Mesenchymal stem cell (in vitro differentiated cells and primary cell): ENCODE results near the gene CAMK2G.
A peak's percentile ranks its signal among the peaks of the same experiment; 100 is the strongest.
"Not testable (repeated sequence)": the region's sequence is repeated elsewhere in the genome, so short reads cannot be mapped to it uniquely, and the experiment has no call there.

Experiments used
- DNase-seq: peaks from one replicate; pipeline ENCODE4 v3.0.0-alpha.2; 2013
- H2AFZ ChIP-seq: one replicate; pipeline ENCODE4 v1.6.1; 2013; ENCODE audit warnings: low read depth, mild to moderate bottlenecking, control low read depth, inconsistent platforms, low read length, moderate library complexity
- H2AK5ac ChIP-seq: 2 replicates; pipeline ENCODE4 v1.6.1; 2013; ENCODE audit warnings: low read length, moderate library complexity, mild to moderate bottlenecking, inconsistent platforms; ENCODE audit not compliant: severe bottlenecking
- H2BK120ac ChIP-seq: one replicate; pipeline ENCODE4 v1.6.1; 2013; ENCODE audit warnings: low read depth, mild to moderate bottlenecking, inconsistent platforms, low read length, moderate library complexity
- H2BK12ac ChIP-seq, 2 experiments: one replicate each; pipeline ENCODE4 v1.6.1; 2013; ENCODE audit warnings: inconsistent platforms in 2 of 2, low read length in 2 of 2, mild to moderate bottlenecking in 2 of 2, moderate library complexity in 2 of 2, control low read depth in 1 of 2
- H2BK15ac ChIP-seq: one replicate; pipeline ENCODE4 v1.6.1; 2013; ENCODE audit warnings: mild to moderate bottlenecking, low read depth, inconsistent platforms; ENCODE audit not compliant: poor library complexity, severe bottlenecking
- H2BK5ac ChIP-seq: 2 replicates; pipeline ENCODE4 v1.6.1; 2013; ENCODE audit warnings: low read depth, mild to moderate bottlenecking, low read length, control low read depth, inconsistent platforms; ENCODE audit not compliant: poor library complexity, severe bottlenecking
- H3K14ac ChIP-seq, 2 experiments: one replicate each; pipeline ENCODE4 v1.6.1; 2013; ENCODE audit warnings: inconsistent platforms in 2 of 2, low read length in 2 of 2, control low read depth in 1 of 2, mild to moderate bottlenecking in 1 of 2, moderate library complexity in 1 of 2
- H3K18ac ChIP-seq, 2 experiments: one replicate each; pipeline ENCODE4 v1.6.1; 2013; ENCODE audit warnings: inconsistent platforms in 2 of 2, low read length in 2 of 2, control low read depth in 1 of 2, low read depth in 1 of 2, mild to moderate bottlenecking in 1 of 2
- H3K23ac ChIP-seq, 2 experiments: one replicate each; pipeline ENCODE4 v1.6.1; 2013; ENCODE audit warnings: inconsistent platforms in 2 of 2, low read length in 2 of 2, mild to moderate bottlenecking in 2 of 2, moderate library complexity in 2 of 2, control low read depth in 1 of 2
- H3K27ac ChIP-seq: 2 replicates; pipeline ENCODE4 v1.5.1; 2013; ENCODE audit warnings: mild to moderate bottlenecking, moderate library complexity, low read length, control low read depth, inconsistent platforms; ENCODE audit not compliant: poor library complexity, severe bottlenecking
- H3K27me3 ChIP-seq, 2 experiments: 2 replicates each; pipeline versions ENCODE4 v1.6.1 to v1.7.0; 2013; ENCODE audit warnings: low read length in 2 of 2, mild to moderate bottlenecking in 2 of 2, moderate library complexity in 2 of 2, control low read depth in 1 of 2, inconsistent platforms in 1 of 2; ENCODE audit not compliant: control insufficient read depth in 1 of 2, insufficient read depth in 1 of 2
- H3K36me3 ChIP-seq, 2 experiments: 2 replicates each; pipeline versions ENCODE4 v1.6.1 to v1.7.0; 2013; ENCODE audit warnings: low read length in 2 of 2, control low read depth in 1 of 2, inconsistent platforms in 1 of 2, low read depth in 1 of 2, mild to moderate bottlenecking in 1 of 2; ENCODE audit not compliant: insufficient read depth in 2 of 2, control insufficient read depth in 1 of 2
- H3K4ac ChIP-seq, 2 experiments: one replicate each; pipeline ENCODE4 v1.6.1; 2013; ENCODE audit warnings: inconsistent platforms in 2 of 2, low read length in 2 of 2, mild to moderate bottlenecking in 2 of 2, moderate library complexity in 2 of 2, control low read depth in 1 of 2, low read depth in 1 of 2
- H3K4me1 ChIP-seq: 2 replicates; pipeline ENCODE4 v1.6.1; 2013; ENCODE audit warnings: low read depth, low read length, control low read depth; ENCODE audit not compliant: control insufficient read depth, insufficient read depth
- H3K4me2 ChIP-seq: 2 replicates; pipeline ENCODE4 v1.6.1; 2013; ENCODE audit warnings: low read length, mild to moderate bottlenecking, inconsistent platforms; ENCODE audit not compliant: poor library complexity, severe bottlenecking
- H3K4me3 ChIP-seq, 2 experiments: 2 replicates each; pipeline versions ENCODE4 v1.5.1 to v1.7.0; 2013; ENCODE audit warnings: low read length in 2 of 2, mild to moderate bottlenecking in 2 of 2, control low read depth in 1 of 2, low read depth in 1 of 2; ENCODE audit not compliant: insufficient read depth in 1 of 2
- H3K79me1 ChIP-seq: replicated peaks from 2 replicates; pipeline ENCODE4 v1.6.1; 2013; ENCODE audit warnings: mild to moderate bottlenecking, control low read depth, low read length, inconsistent platforms; ENCODE audit not compliant: poor library complexity, severe bottlenecking
- H3K9ac ChIP-seq: 2 replicates; pipeline ENCODE4 v1.7.0; 2013; ENCODE audit warnings: mild to moderate bottlenecking, low read length, moderate library complexity
- H3K9me3 ChIP-seq: 2 replicates; pipeline ENCODE4 v1.7.0; 2013; ENCODE audit warnings: mild to moderate bottlenecking, low read length; ENCODE audit not compliant: control insufficient read depth
- H4K8ac ChIP-seq: one replicate; pipeline ENCODE4 v1.6.1; 2013; ENCODE audit warnings: inconsistent platforms, mild to moderate bottlenecking, low read length, moderate library complexity
- H4K91ac ChIP-seq: one replicate; pipeline ENCODE4 v1.6.1; 2013; ENCODE audit warnings: mild to moderate bottlenecking, low read length, inconsistent platforms
- WGBS: methylation state at CpG from one replicate; pipeline ENCODE4 v1.1.7; 2013; ENCODE audit warnings: mixed read lengths; 5-methylcytosine and 5-hydroxymethylcytosine counted together

Gene CAMK2G

GRCh38 chr10:73919481-73919880, 45.1 kb upstream of the CAMK2G start:
- 96% methylated on average over 8 of the region's 8 CpGs for WGBS
- not testable (repeated sequence) for H2BK120ac ChIP-seq, H4K91ac ChIP-seq, H3K27me3 ChIP-seq, H2BK15ac ChIP-seq, H3K4me3 ChIP-seq, H3K14ac ChIP-seq, H3K23ac ChIP-seq, H3K27ac ChIP-seq, H3K9me3 ChIP-seq, H3K4me2 ChIP-seq, H2BK12ac ChIP-seq, H3K79me1 ChIP-seq, H2AK5ac ChIP-seq, H4K8ac ChIP-seq, H3K4ac ChIP-seq, H2AFZ ChIP-seq, H2BK5ac ChIP-seq
- DNase-seq = peak; percentile 36
- H3K36me3 ChIP-seq = peaks cover 31 to 32% of the 10 kb centered on the region in 2 experiments
- peak overlapping the region in 1 of 2 experiments; percentile 30 for H3K18ac ChIP-seq
- H3K4me1 ChIP-seq = peaks cover 13% of the 10 kb centered on the region
- peak overlapping the region; percentile 82 for H3K9ac ChIP-seq

DNA sequence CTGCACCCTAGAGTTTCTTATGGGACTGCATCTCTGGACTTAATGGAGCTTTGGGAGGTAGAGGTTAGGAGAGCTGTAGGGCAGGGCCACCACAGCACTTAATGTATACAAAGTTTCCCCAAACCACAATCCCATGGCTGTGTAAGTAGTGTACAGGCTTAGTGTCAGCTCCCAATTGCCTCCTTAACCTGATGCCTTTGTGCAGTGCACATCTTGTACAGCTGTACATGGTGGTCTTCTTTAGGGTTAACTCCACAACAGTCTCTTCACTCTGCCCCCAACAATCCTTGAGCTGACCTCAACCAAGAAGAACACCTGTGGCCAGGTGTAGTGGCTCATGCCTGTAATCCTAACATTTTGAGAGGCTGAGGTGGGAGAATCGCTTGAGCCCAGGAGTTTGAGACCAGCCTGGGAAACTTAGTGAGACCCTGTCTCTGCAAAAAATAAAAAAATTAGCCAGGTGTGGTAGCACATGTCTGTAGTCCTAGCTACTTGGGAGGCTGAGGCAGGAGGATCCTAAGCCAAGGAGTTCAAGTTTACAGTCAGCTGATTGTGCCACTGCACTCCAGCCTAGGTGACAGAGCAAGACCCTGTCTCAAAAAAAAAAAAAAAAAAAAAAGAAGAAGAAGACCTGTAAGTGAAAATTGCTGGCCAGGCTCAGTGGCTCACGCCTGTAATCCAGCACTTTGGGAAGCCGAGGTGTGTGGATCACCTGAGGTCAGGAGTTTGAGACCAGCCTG, 43.4 kb upstream of the CAMK2G start:
- H3K27me3 ChIP-seq = no peaks in the 10 kb centered on the region
- H3K18ac ChIP-seq = no peak overlapping the region
- H3K4me2 ChIP-seq = no peak overlapping the region
- H3K23ac ChIP-seq = no peak overlapping the region
- DNase-seq = peak; percentile 73
- peaks cover 48 to 49% of the 10 kb centered on the region in 2 experiments for H3K36me3 ChIP-seq
- peaks cover 25% of the 10 kb centered on the region for H3K4me1 ChIP-seq
- H3K9me3 ChIP-seq = no peaks in the 10 kb centered on the region
- H3K14ac ChIP-seq = no peak overlapping the region
- 64% methylated on average over 1 of the region's 3 CpGs for WGBS
- no peak overlapping the region for H2BK12ac ChIP-seq
- peak overlapping the region; percentile 0 for H3K27ac ChIP-seq
- no peak overlapping the region for H3K9ac ChIP-seq
- H2BK15ac ChIP-seq = no peak overlapping the region
- no peak overlapping the region for H4K8ac ChIP-seq
- H2AK5ac ChIP-seq = no peak overlapping the region
- no peak overlapping the region for H4K91ac ChIP-seq
- H2BK5ac ChIP-seq = no peak overlapping the region
- peak overlapping the region in 1 of 2 experiments; percentile 90 for H3K4me3 ChIP-seq
- no peak overlapping the region for H2AFZ ChIP-seq
- no peak overlapping the region for H2BK120ac ChIP-seq
- H3K4ac ChIP-seq = no peak overlapping the region
- H3K79me1 ChIP-seq = no peaks in the 10 kb centered on the region

DNA sequence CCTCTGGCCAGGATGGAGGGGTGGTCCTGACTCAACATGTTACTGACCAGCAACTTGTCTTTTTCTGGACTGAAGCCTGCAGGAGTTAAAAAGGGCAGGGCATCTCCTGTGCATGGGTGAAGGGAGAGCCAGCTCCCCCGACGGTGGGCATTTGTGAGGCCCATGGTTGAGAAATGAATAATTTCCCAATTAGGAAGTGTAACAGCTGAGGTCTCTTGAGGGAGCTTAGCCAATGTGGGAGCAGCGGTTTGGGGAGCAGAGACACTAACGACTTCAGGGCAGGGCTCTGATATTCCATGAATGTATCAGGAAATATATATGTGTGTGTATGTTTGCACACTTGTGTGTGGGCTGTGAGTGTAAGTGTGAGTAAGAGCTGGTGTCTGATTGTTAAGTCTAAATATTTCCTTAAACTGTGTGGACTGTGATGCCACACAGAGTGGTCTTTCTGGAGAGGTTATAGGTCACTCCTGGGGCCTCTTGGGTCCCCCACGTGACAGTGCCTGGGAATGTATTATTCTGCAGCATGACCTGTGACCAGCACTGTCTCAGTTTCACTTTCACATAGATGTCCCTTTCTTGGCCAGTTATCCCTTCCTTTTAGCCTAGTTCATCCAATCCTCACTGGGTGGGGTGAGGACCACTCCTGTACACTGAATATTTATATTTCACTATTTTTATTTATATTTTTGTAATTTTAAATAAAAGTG, 42.6 kb upstream of the CAMK2G start:
- Histone ChIP-seq H2BK120ac (no peak overlapping the region), H3K23ac (peak overlapping the region in 1 of 2 experiments; percentile 32), H4K8ac (no peak overlapping the region), H3K79me1 (no peaks in the 10 kb centered on the region), H3K9me3 (no peaks in the 10 kb centered on the region), H3K27ac (peak overlapping the region; percentile 27), H3K36me3 (peaks cover 50 to 57% of the 10 kb centered on the region in 2 experiments), H3K4ac (no peak overlapping the region), H2BK15ac (no peak overlapping the region), H3K9ac (peak overlapping the region; percentile 89), H3K18ac (no peak overlapping the region), H4K91ac (no peak overlapping the region), H2AK5ac (no peak overlapping the region), H3K27me3 (no peaks in the 10 kb centered on the region), H3K14ac (no peak overlapping the region), H3K4me3 (peak overlapping the region in 1 of 2 experiments; percentile 90), H3K4me1 (peaks cover 28% of the 10 kb centered on the region), H3K4me2 (peak overlapping the region; percentile 20), H2BK5ac (no peak overlapping the region), H2AFZ (no peak overlapping the region), H2BK12ac (peak overlapping the region in 1 of 2 experiments; percentile 68)
- peak; percentile 70 for DNase-seq
- 77% methylated on average over 5 of the region's 5 CpGs for WGBS

DNA sequence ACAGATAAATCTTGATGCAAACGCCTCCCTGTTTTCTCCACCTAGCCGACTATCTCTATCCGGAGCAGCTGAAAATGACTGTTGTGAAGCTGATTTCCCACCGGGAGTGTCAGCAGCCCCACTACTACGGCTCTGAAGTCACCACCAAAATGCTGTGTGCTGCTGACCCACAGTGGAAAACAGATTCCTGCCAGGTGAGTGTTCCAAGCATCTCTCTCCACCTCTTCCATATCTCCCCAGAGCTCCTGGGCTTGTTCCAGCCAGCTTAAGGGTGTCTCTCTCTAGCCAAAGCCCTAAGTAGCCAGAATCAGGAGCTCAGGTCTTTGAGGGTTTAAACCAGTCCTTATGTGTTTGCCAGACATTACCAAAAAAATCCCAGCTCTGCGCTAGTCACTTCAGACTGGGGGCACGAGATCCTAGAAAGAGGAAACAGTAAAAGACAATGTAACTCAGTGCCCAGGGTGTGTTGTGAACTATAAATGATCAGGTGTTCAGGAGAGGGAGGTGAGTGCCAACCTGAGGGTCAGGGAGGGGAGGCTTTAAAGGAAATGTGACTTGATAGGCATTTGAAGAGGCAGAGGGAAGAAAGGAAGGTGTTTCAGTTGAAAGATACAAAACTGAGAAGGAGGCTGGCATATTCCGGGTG, 41.0 kb upstream of the CAMK2G start:
- H3K14ac ChIP-seq = no peak overlapping the region
- no peak overlapping the region for H3K4ac ChIP-seq
- H3K9me3 ChIP-seq = no peaks in the 10 kb centered on the region
- no peak overlapping the region for H4K91ac ChIP-seq
- H2AFZ ChIP-seq = no peak overlapping the region
- peak overlapping the region; percentile 33 for H3K27ac ChIP-seq
- WGBS = 76% methylated on average over 8 of the region's 8 CpGs
- no peak for DNase-seq
- H3K79me1 ChIP-seq = no peaks in the 10 kb centered on the region
- no peak overlapping the region for H2BK12ac ChIP-seq
- H3K18ac ChIP-seq = peak overlapping the region in 1 of 2 experiments; percentile 80
- H3K27me3 ChIP-seq = no peaks in the 10 kb centered on the region
- peak overlapping the region; percentile 44 for H3K4me2 ChIP-seq
- peaks cover 34% of the 10 kb centered on the region for H3K4me1 ChIP-seq
- no peak overlapping the region for H2AK5ac ChIP-seq
- H4K8ac ChIP-seq = peak overlapping the region; percentile 9
- H2BK15ac ChIP-seq = no peak overlapping the region
- no peak overlapping the region for H3K23ac ChIP-seq
- H3K36me3 ChIP-seq = peaks cover 51 to 59% of the 10 kb centered on the region in 2 experiments
- H3K4me3 ChIP-seq = peak overlapping the region in 1 of 2 experiments; percentile 90
- H2BK5ac ChIP-seq = no peak overlapping the region
- H3K9ac ChIP-seq = peak overlapping the region; percentile 89
- H2BK120ac ChIP-seq = no peak overlapping the region
